Measurements from ENCODE around the gene HELZ. TPM values are rescaled to one million over a fixed set of nuclear protein-coding genes. Genes with fewer than 3 reads are reported as not detected.
"Not testable (repeated sequence)": the region's sequence is repeated elsewhere in the genome, so short reads cannot be mapped to it uniquely, and the experiment has no call there.

The HELZ gene
- total RNA-seq, 1 donor from 2014 or later = 63.5 TPM

- Mint-ChIP-seq H3K27ac (ENCODE audit: unreplicated experiment) (peak overlapping the region; percentile 86), H3K27me3 (ENCODE audit: unreplicated experiment) (no peaks in the 10 kb centered on the region), H3K4me1 (ENCODE audit: unreplicated experiment) (peaks cover 34% of the 10 kb centered on the region), H3K9me3 (ENCODE audit: unreplicated experiment) (no peaks in the 10 kb centered on the region), H3K36me3 (ENCODE audit: unreplicated experiment) (no peaks in the 10 kb centered on the region), H3K4me3 (ENCODE audit: unreplicated experiment) (no peak overlapping the region)
- no peak for TF ChIP-seq CTCF (IDR thresholded peaks at IDR 0.05)
- no peak for DNase-seq (ENCODE audit: extremely low spot score, unreplicated experiment)
Measured at GRCh38 chr17:67258821-67259468, 13.9 kb upstream of the HELZ start.

- Mint-ChIP-seq H3K9me3 (ENCODE audit: unreplicated experiment) (no peaks in the 10 kb centered on the region), H3K27ac (ENCODE audit: unreplicated experiment) (no peak overlapping the region), H3K4me3 (ENCODE audit: unreplicated experiment) (no peak overlapping the region), H3K4me1 (ENCODE audit: unreplicated experiment) (peaks cover 53% of the 10 kb centered on the region), H3K27me3 (ENCODE audit: unreplicated experiment) (no peaks in the 10 kb centered on the region), H3K36me3 (ENCODE audit: unreplicated experiment) (no peaks in the 10 kb centered on the region)
- DNase-seq (ENCODE audit: extremely low spot score, unreplicated experiment) = no peak
- no peak for TF ChIP-seq CTCF (IDR thresholded peaks at IDR 0.05)
Measured at GRCh38 chr17:67256075-67256732, 11.2 kb upstream of the HELZ start.

GRCh38 chr17:67253384-67253783 lies 8.4 kb upstream of the HELZ start:
- DNase-seq (ENCODE audit: extremely low spot score, unreplicated experiment) = no peak
- TF ChIP-seq CTCF (IDR thresholded peaks at IDR 0.05) = no peak
- H3K4me3 Mint-ChIP-seq (ENCODE audit: unreplicated experiment) = no peak overlapping the region
- H3K36me3 Mint-ChIP-seq (ENCODE audit: unreplicated experiment) = no peaks in the 10 kb centered on the region
- peaks cover 32% of the 10 kb centered on the region for H3K4me1 Mint-ChIP-seq (ENCODE audit: unreplicated experiment)
- no peaks in the 10 kb centered on the region for H3K9me3 Mint-ChIP-seq (ENCODE audit: unreplicated experiment)
- no peaks in the 10 kb centered on the region for H3K27me3 Mint-ChIP-seq (ENCODE audit: unreplicated experiment)
- H3K27ac Mint-ChIP-seq (ENCODE audit: unreplicated experiment) = peak overlapping the region; percentile 42

- not testable (repeated sequence) for H3K9me3 Mint-ChIP-seq (ENCODE audit: unreplicated experiment); H3K4me3 Mint-ChIP-seq (ENCODE audit: unreplicated experiment); H3K36me3 Mint-ChIP-seq (ENCODE audit: unreplicated experiment); H3K27me3 Mint-ChIP-seq (ENCODE audit: unreplicated experiment); H3K27ac Mint-ChIP-seq (ENCODE audit: unreplicated experiment)
- H3K4me1 Mint-ChIP-seq (ENCODE audit: unreplicated experiment) = peaks cover 28% of the 10 kb centered on the region
- DNase-seq (ENCODE audit: extremely low spot score, unreplicated experiment) = peak; percentile 13
Measured at GRCh38 chr17:67251586-67251985, 6.6 kb upstream of the HELZ start.

- Mint-ChIP-seq H3K4me3 (ENCODE audit: unreplicated experiment) (no peak overlapping the region), H3K27me3 (ENCODE audit: unreplicated experiment) (no peaks in the 10 kb centered on the region), H3K4me1 (ENCODE audit: unreplicated experiment) (peaks cover 34% of the 10 kb centered on the region), H3K9me3 (ENCODE audit: unreplicated experiment) (no peaks in the 10 kb centered on the region), H3K36me3 (ENCODE audit: unreplicated experiment) (no peaks in the 10 kb centered on the region), H3K27ac (ENCODE audit: unreplicated experiment) (no peak overlapping the region)
- no peak for TF ChIP-seq CTCF (IDR thresholded peaks at IDR 0.05)
- peak; percentile 30 for DNase-seq (ENCODE audit: extremely low spot score, unreplicated experiment)
Measured at GRCh38 chr17:67248291-67248690, 3.3 kb upstream of the HELZ start.

Data from osteocyte (in vitro differentiated cells).